HEK293 (cell line): ENCODE data around the gene ZSCAN20.

Experiments used
- CTCF ChIA-PET: fragments of 350-600 bp; formaldehyde crosslinking; extraction: SDS; loops from one replicate; lab custom pipeline; 2021; ENCODE audit warnings: antibody characterized with exemption; lab: Yijun Ruan, JAX
- POLR2A ChIA-PET: fragments of 300-600 bp; formaldehyde crosslinking; extraction: SDS; loops from one replicate; lab custom pipeline; 2020; ENCODE audit warnings: antibody characterized with exemption, inconsistent platforms; lab: Yijun Ruan, JAX
- H3K27ac ChIP-seq: fragments of 200-500 bp; sonication (Bioruptor generic); 2 replicates; pipeline ENCODE4 v1.5.1; 2014; ENCODE audit warnings: low read depth, low read length, control low read depth, inconsistent platforms; ENCODE audit errors: extremely low read depth
- H3K36me3 ChIP-seq, 2 experiments: fragments of 200-500 bp in 1 of 2; sonication (Bioruptor generic) in 1 of 2; 1 replicate in 1 of 2; 2 replicates in 1 of 2; pipeline ENCODE4 v1.5.1; 2014 to 2017; ENCODE audit warnings: inconsistent platforms in 2 of 2, low read length in 2 of 2; ENCODE audit not compliant: control insufficient read depth in 2 of 2, insufficient read depth in 1 of 2
- H3K4me1 ChIP-seq: fragments of 200-500 bp; sonication (Bioruptor generic); 2 replicates; pipeline ENCODE4 v1.5.1; 2014; ENCODE audit warnings: mild to moderate bottlenecking, low read length, inconsistent platforms; ENCODE audit not compliant: control insufficient read depth, insufficient read depth
- H3K4me3 ChIP-seq: 2 replicates; pipeline ENCODE4 v1.5.1; 2011; ENCODE audit warnings: low read depth, mild to moderate bottlenecking, control low read depth, low read length, moderate library complexity
- H3K9me3 ChIP-seq: fragments of 200-500 bp; sonication (Bioruptor generic); 2 replicates; pipeline ENCODE4 v1.5.1; 2014; ENCODE audit warnings: low read depth, low read length, inconsistent platforms; ENCODE audit not compliant: control insufficient read depth, insufficient read depth
- GFI1B ChIP-seq: fragments of 450-650 bp; formaldehyde crosslinking; IDR thresholded peaks from 2 replicates; pipeline ENCODE4 v1.5.1; 2016; ENCODE audit warnings: missing biosample characterization, missing genetic modification characterization
- MZF1 ChIP-seq: fragments of 450-650 bp; formaldehyde crosslinking; IDR thresholded peaks from 2 replicates; pipeline ENCODE4 v1.5.1; 2017; ENCODE audit warnings: missing biosample characterization, missing genetic modification characterization, borderline replicate concordance
- SALL2 ChIP-seq: fragments of 450-650 bp; formaldehyde crosslinking; IDR thresholded peaks from 2 replicates; pipeline ENCODE4 v1.5.0; 2017; ENCODE audit warnings: missing biosample characterization, mild to moderate bottlenecking, missing genetic modification characterization, borderline replicate concordance
- SCRT2 ChIP-seq: fragments of 450-650 bp; formaldehyde crosslinking; IDR thresholded peaks from 2 replicates; pipeline ENCODE4 v1.5.1; 2016; ENCODE audit warnings: missing biosample characterization, missing genetic modification characterization
- WT1 ChIP-seq: fragments of 450-650 bp; formaldehyde crosslinking; IDR thresholded peaks from 2 replicates; pipeline ENCODE4 v1.5.1; 2016; ENCODE audit warnings: missing biosample characterization, missing genetic modification characterization
- ZBTB7A ChIP-seq: fragments of 450-650 bp; formaldehyde crosslinking; IDR thresholded peaks from 2 replicates; pipeline ENCODE4 v1.5.1; 2016; ENCODE audit warnings: low read depth, missing biosample characterization, missing genetic modification characterization
- ZEB2 ChIP-seq: fragments of 450-650 bp; formaldehyde crosslinking; IDR thresholded peaks from 2 replicates; pipeline ENCODE4 v1.5.1; 2016; ENCODE audit warnings: missing biosample characterization, missing genetic modification characterization
- ZFP3 ChIP-seq: fragments of 450-650 bp; formaldehyde crosslinking; IDR thresholded peaks from 2 replicates; pipeline ENCODE4 v1.5.1; 2016; ENCODE audit warnings: low read depth, missing biosample characterization, missing genetic modification characterization
- ZNF140 ChIP-seq: fragments of 450-650 bp; formaldehyde crosslinking; IDR thresholded peaks from 2 replicates; pipeline ENCODE4 v1.5.1; 2016; ENCODE audit warnings: missing biosample characterization, missing genetic modification characterization
- ZNF148 ChIP-seq: fragments of 450-650 bp; formaldehyde crosslinking; IDR thresholded peaks from 2 replicates; pipeline ENCODE4 v1.5.0; 2017; ENCODE audit warnings: missing biosample characterization, missing genetic modification characterization, borderline replicate concordance
- ZNF157 ChIP-seq: fragments of 450-650 bp; formaldehyde crosslinking; IDR thresholded peaks from 2 replicates; pipeline ENCODE4 v1.5.1; 2016; ENCODE audit warnings: missing biosample characterization, missing genetic modification characterization
- ZNF266 ChIP-seq: fragments of 450-650 bp; formaldehyde crosslinking; IDR thresholded peaks from 2 replicates; pipeline ENCODE4 v1.5.1; 2016; ENCODE audit warnings: missing biosample characterization, missing genetic modification characterization, low read depth
- ZNF311 ChIP-seq: fragments of 450-650 bp; formaldehyde crosslinking; IDR thresholded peaks from 2 replicates; pipeline ENCODE4 v1.5.1; 2017; ENCODE audit warnings: missing biosample characterization, missing genetic modification characterization, borderline replicate concordance
- ZNF701 ChIP-seq: fragments of 450-650 bp; formaldehyde crosslinking; IDR thresholded peaks from 2 replicates; pipeline ENCODE4 v1.5.1; 2016; ENCODE audit warnings: missing biosample characterization, missing genetic modification characterization
- ZNF837 ChIP-seq: fragments of 450-650 bp; formaldehyde crosslinking; IDR thresholded peaks from 2 replicates; pipeline ENCODE4 v1.5.1; 2016; ENCODE audit warnings: missing biosample characterization, missing genetic modification characterization
- ZSCAN23 ChIP-seq: fragments of 450-650 bp; formaldehyde crosslinking; IDR thresholded peaks from 2 replicates; pipeline ENCODE4 v1.5.1; 2016; ENCODE audit warnings: missing biosample characterization, missing genetic modification characterization
- TF ChIP-seq, protein P1 (sequence below): fragments of 450-650 bp; formaldehyde crosslinking; IDR thresholded peaks from 2 replicates; pipeline ENCODE4 v1.5.1; 2016; ENCODE audit warnings: missing biosample characterization, missing genetic modification characterization
- TF ChIP-seq, protein P2 (sequence below): fragments of 450-650 bp; formaldehyde crosslinking; IDR thresholded peaks from 2 replicates; pipeline ENCODE4 v1.5.1; 2016; ENCODE audit warnings: missing biosample characterization, missing genetic modification characterization
- TF ChIP-seq, protein P3 (sequence below): fragments of 450-650 bp; formaldehyde crosslinking; IDR thresholded peaks from 2 replicates; pipeline ENCODE4 v1.5.1; 2016; ENCODE audit warnings: missing biosample characterization, missing genetic modification characterization
- TF ChIP-seq, protein P4 (sequence below): fragments of 450-650 bp; formaldehyde crosslinking; IDR thresholded peaks from 2 replicates; pipeline ENCODE4; 2016; ENCODE audit warnings: missing biosample characterization, missing genetic modification characterization

The ZSCAN20 gene

GRCh38 chr1:33512226-33513011, 40.0 kb downstream of the ZSCAN20 start:
- Histone ChIP-seq H3K4me1 (no peaks in the 10 kb centered on the region), H3K27ac (no peak overlapping the region), H3K4me3 (no peak overlapping the region), H3K36me3 (no peaks in the 10 kb centered on the region), H3K9me3 (no peaks in the 10 kb centered on the region)
- CTCF ChIA-PET: no interaction called here
- POLR2A ChIA-PET: no interaction called here
- TF ChIP-seq, protein P1, sequence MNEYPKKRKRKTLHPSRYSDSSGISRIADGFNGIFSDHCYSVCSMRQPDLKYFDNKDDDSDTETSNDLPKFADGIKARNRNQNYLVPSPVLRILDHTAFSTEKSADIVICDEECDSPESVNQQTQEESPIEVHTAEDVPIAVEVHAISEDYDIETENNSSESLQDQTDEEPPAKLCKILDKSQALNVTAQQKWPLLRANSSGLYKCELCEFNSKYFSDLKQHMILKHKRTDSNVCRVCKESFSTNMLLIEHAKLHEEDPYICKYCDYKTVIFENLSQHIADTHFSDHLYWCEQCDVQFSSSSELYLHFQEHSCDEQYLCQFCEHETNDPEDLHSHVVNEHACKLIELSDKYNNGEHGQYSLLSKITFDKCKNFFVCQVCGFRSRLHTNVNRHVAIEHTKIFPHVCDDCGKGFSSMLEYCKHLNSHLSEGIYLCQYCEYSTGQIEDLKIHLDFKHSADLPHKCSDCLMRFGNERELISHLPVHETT (tag by site-specific recombination): no peak
- TF ChIP-seq WT1 (tag by site-specific recombination): 0 out of 2 replicates have a peak, but pooled peaks have one; percentile 43

DNA sequence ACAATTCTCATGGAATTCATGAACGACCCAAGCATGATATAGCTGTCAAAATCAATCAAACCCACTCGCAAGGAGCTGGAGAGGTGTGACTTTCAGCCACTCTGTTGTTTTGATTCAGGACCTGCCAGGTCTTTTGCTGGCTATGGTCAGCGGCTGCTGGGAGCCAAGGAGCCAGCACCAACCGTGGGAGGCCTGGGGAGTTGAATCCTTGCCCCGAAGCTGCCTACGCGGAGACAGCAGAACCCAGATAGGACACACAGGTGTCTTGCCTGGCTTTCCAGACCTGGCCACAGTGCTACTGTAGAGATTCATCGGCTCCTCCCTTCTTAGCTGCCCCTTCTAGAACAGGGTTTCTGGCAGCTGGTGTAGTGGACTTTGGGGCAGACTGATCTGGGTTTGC, 42.7 kb downstream of the ZSCAN20 start:
- Histone ChIP-seq H3K36me3 (no peaks in the 10 kb centered on the region), H3K27ac (no peak overlapping the region), H3K4me3 (no peak overlapping the region), H3K9me3 (no peaks in the 10 kb centered on the region), H3K4me1 (no peaks in the 10 kb centered on the region)
- TF ChIP-seq ZNF266 (tag by site-specific recombination) (no peak), GFI1B (tag by site-specific recombination) (no peak), ZSCAN23 (tag by site-specific recombination) (no peak), SCRT2 (tag by site-specific recombination) (no peak), ZFP3 (tag by site-specific recombination) (no peak), ZNF140 (tag by site-specific recombination) (no peak)
- TF ChIP-seq, protein P2, sequence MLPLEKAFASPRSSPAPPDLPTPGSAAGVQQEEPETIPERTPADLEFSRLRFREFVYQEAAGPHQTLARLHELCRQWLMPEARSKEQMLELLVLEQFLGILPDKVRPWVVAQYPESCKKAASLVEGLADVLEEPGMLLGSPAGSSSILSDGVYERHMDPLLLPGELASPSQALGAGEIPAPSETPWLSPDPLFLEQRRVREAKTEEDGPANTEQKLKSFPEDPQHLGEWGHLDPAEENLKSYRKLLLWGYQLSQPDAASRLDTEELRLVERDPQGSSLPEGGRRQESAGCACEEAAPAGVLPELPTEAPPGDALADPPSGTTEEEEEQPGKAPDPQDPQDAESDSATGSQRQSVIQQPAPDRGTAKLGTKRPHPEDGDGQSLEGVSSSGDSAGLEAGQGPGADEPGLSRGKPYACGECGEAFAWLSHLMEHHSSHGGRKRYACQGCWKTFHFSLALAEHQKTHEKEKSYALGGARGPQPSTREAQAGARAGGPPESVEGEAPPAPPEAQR: no peak
- POLR2A ChIA-PET: no interaction called here
- CTCF ChIA-PET: no interaction called here

DNA sequence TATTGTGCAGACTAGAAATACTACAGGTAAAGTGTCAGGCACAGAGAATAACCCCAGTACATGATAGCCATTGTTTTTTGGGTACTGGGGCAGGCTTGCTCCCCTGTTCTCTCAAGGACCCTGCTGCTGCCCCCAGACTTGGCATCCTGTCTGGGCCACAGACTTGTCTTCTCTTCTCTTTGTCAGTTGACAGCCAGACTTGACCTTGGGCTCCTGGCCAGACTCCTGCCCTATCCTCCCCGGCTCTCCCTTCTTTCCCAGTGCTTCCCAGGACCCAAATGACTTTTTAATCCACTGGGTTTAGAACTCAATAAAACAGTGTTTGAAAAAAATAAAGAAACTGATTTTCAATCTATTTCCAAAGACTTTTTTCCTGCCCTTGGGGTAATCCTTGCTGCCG, 43.2 kb downstream of the ZSCAN20 start:
- H3K4me3 ChIP-seq: no peak overlapping the region
- H3K27ac ChIP-seq: no peak overlapping the region
- H3K9me3 ChIP-seq: no peaks in the 10 kb centered on the region
- no peaks in the 10 kb centered on the region for H3K36me3 ChIP-seq
- TF ChIP-seq MZF1 (no peak), SALL2 (no peak), ZBTB7A (tag by site-specific recombination) (no peak), ZNF157 (tag by site-specific recombination) (no peak), ZEB2 (tag by site-specific recombination) (no peak), ZNF837 (tag by site-specific recombination) (no peak), ZNF701 (tag by site-specific recombination) (no peak), ZNF148 (tag by site-specific recombination) (no peak), ZSCAN23 (tag by site-specific recombination) (no peak), ZNF311 (tag by site-specific recombination) (no peak), ZNF266 (tag by site-specific recombination) (no peak)
- TF ChIP-seq, protein P3, sequence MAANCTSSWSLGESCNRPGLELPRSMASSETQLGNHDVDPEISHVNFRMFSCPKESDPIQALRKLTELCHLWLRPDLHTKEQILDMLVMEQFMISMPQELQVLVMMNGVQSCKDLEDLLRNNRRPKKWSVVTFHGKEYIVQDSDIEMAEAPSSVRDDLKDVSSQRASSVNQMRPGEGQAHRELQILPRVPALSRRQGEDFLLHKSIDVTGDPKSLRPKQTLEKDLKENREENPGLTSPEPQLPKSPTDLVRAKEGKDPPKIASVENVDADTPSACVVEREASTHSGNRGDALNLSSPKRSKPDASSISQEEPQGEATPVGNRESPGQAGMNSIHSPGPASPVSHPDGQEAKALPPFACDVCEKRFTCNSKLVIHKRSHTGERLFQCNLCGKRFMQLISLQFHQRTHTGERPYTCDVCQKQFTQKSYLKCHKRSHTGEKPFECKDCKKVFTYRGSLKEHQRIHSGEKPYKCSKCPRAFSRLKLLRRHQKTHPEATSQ (tag by site-specific recombination): no peak
- TF ChIP-seq, protein P4, sequence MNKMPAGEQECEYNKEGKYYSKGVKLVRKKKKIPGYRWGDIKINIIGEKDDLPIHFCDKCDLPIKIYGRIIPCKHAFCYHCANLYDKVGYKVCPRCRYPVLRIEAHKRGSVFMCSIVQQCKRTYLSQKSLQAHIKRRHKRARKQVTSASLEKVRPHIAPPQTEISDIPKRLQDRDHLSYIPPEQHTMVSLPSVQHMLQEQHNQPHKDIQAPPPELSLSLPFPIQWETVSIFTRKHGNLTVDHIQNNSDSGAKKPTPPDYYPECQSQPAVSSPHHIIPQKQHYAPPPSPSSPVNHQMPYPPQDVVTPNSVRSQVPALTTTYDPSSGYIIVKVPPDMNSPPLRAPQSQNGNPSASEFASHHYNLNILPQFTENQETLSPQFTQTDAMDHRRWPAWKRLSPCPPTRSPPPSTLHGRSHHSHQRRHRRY (tag by site-specific recombination): no peak
- TF ChIP-seq, protein P2: no peak
- no peaks in the 10 kb centered on the region for H3K4me1 ChIP-seq
- CTCF ChIA-PET: no interaction called here
- POLR2A ChIA-PET: no interaction called here
